Dendritic cell treated with granulocyte-macrophage colony-stimulating factor and Interleukin-4, amounts not matched to agents 40 ng/mL and 50 ng/mL, for 4 days (primary cell): ENCODE data around the gene GASK1B.

Source experiments
- H3K27ac Mint-ChIP-seq: one replicate; pipeline ENCODE4 v1.8.0; 2022; ENCODE audit warnings: mild to moderate bottlenecking, mixed read lengths
- H3K27me3 Mint-ChIP-seq: one replicate; pipeline ENCODE4 v1.8.0; 2022; ENCODE audit warnings: mild to moderate bottlenecking, mixed read lengths
- H3K36me3 Mint-ChIP-seq: one replicate; pipeline ENCODE4 v1.8.0; 2022; ENCODE audit warnings: low read depth, mixed read lengths
- H3K4me1 Mint-ChIP-seq: one replicate; pipeline ENCODE4 v1.8.0; 2022; ENCODE audit warnings: low read depth, mixed read lengths
- H3K4me3 Mint-ChIP-seq: one replicate; pipeline ENCODE4 v1.8.0; 2022; ENCODE audit warnings: mild to moderate bottlenecking, moderate library complexity, mixed read lengths
- H3K9me3 Mint-ChIP-seq: one replicate; pipeline ENCODE4 v1.8.0; 2022; ENCODE audit warnings: mixed read lengths
- intact Hi-C: fragments of 100-400 bp; cut with micrococcal nuclease; formaldehyde crosslinking; loops from one replicate; pipeline ENCODE4 v1.15.0; 2022

GASK1B gene

DNA sequence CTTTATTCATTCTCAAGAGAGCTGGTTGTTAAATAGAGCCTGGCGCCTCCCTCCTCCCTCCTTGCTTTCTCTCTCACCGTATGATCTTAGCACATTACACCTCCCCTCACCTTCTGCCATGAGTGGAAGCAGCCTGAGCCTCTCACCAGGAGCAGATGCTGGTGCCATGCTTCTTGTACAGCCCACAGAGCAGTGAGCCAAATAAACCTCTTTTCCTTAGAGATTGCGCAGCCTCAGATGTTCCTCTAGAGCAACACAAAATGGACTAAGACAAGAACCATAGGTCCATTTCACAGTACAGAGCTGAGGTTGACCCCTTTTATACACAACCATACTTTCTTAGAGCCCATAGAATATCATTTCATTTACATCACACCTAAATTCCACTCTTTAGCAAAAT, 27.4 kb upstream of the GASK1B start:
- intact Hi-C loops, result no loop called here
- Mint-ChIP-seq H3K36me3 (peaks cover 31% of the 10 kb centered on the region), H3K9me3 (no peaks in the 10 kb centered on the region), H3K27me3 (no peaks in the 10 kb centered on the region), H3K4me3 (no peak overlapping the region), H3K4me1 (peaks cover 27% of the 10 kb centered on the region), H3K27ac (peak overlapping the region; percentile 38)

- Mint-ChIP-seq H3K27ac (no peak overlapping the region), H3K27me3 (no peaks in the 10 kb centered on the region), H3K36me3 (peaks cover 40% of the 10 kb centered on the region), H3K4me3 (no peak overlapping the region), H3K9me3 (no peaks in the 10 kb centered on the region), H3K4me1 (peaks cover 24% of the 10 kb centered on the region)
- intact Hi-C loops, result no loop called here
Measured at GRCh38 chr4:158197194-158197776, 24.5 kb upstream of the GASK1B start.

- Mint-ChIP-seq H3K9me3 (no peaks in the 10 kb centered on the region), H3K4me1 (peaks cover 9% of the 10 kb centered on the region), H3K4me3 (no peak overlapping the region), H3K36me3 (peaks cover 38% of the 10 kb centered on the region), H3K27me3 (no peaks in the 10 kb centered on the region), H3K27ac (no peak overlapping the region)
- intact Hi-C loops, result no loop called here
Measured at GRCh38 chr4:158195297-158195696, 22.5 kb upstream of the GASK1B start.

DNA sequence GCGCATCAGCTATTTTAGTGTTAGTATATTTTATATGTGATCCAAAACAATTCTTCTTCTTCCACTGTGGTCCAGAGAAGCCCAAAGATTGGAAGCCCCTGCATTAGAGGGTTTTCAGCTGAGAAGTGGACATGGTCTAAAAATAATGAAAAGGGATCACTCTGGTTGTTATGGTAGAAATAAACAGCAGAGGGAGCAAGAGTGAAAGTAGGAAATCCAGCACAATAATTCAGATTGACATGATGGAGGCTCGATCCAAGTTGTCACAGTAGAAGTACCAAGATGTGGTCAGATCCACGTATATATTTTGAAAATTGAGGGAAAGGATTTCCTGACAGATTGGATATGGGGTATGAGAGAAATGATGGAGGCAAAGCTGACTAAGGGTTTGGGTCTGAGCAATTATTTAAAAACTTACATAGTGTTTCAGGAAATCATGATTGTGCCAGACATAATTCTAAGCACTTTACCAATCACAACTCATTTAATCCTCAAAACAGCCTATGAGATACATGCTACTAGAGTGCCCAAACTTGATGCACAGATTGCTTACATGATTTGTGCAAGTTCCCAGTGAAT, 20.4 kb upstream of the GASK1B start:
- Mint-ChIP-seq H3K4me3 (no peak overlapping the region), H3K4me1 (peaks cover 11% of the 10 kb centered on the region), H3K9me3 (no peaks in the 10 kb centered on the region), H3K27me3 (no peaks in the 10 kb centered on the region), H3K36me3 (peaks cover 34% of the 10 kb centered on the region), H3K27ac (peak overlapping the region; percentile 15)
- intact Hi-C loops, result loop anchor here (1.0 to 5.0 kb wide), 2 partner anchors 62 to 434 kb away; no protein-coding TSS in a partner anchor

DNA sequence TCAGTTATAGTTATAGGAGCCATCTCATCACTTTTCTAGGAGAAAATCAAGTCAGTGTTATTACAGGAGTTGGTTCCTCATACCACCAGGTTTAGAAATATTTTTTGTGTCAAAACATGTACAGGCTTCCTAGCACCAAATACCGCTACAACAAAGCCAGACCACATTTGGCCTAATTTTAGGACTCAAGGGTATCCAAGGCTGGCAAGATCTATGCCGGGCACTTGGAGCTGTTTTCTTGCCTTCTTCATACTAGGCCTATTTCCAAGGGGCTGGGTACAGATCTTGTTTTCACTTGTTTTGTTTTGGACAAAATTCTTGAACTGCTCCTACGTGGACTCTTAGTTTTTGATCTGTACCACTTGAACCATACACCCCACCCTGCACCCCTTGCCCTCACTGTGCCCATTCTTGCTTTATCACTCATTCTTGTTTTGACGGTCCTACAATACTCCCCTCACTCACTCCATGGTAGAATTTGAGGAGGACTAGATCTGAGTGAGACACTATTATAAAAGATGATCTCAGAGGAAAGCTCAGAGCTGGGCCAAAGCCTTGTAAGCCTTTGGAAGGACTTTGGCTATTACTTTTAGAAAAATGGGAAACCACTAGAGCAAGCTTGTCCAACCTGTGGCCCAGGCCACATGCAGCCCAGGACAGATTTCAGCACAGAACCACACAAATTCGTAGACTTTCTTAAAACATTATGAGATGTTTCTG, 19.8 kb upstream of the GASK1B start:
- H3K4me3 Mint-ChIP-seq, result no peak overlapping the region
- H3K4me1 Mint-ChIP-seq, result peaks cover 11% of the 10 kb centered on the region
- H3K36me3 Mint-ChIP-seq, result peaks cover 30% of the 10 kb centered on the region
- intact Hi-C loops, result loop anchor here (1.0 to 5.0 kb wide), 2 partner anchors 63 to 435 kb away; no protein-coding TSS in a partner anchor
- H3K9me3 Mint-ChIP-seq, result no peaks in the 10 kb centered on the region
- peak overlapping the region; percentile 15 for H3K27ac Mint-ChIP-seq
- no peaks in the 10 kb centered on the region for H3K27me3 Mint-ChIP-seq

GRCh38 chr4:158190718-158191117, 17.9 kb upstream of the GASK1B start:
- no peaks in the 10 kb centered on the region for H3K27me3 Mint-ChIP-seq
- no peak overlapping the region for H3K4me3 Mint-ChIP-seq
- H3K4me1 Mint-ChIP-seq, result peaks cover 11% of the 10 kb centered on the region
- no peak overlapping the region for H3K27ac Mint-ChIP-seq
- intact Hi-C loops, result loop anchor here (5.0 kb wide), 1 partner anchor 437 kb away; no protein-coding TSS in a partner anchor
- peaks cover 37% of the 10 kb centered on the region for H3K36me3 Mint-ChIP-seq
- no peaks in the 10 kb centered on the region for H3K9me3 Mint-ChIP-seq

DNA sequence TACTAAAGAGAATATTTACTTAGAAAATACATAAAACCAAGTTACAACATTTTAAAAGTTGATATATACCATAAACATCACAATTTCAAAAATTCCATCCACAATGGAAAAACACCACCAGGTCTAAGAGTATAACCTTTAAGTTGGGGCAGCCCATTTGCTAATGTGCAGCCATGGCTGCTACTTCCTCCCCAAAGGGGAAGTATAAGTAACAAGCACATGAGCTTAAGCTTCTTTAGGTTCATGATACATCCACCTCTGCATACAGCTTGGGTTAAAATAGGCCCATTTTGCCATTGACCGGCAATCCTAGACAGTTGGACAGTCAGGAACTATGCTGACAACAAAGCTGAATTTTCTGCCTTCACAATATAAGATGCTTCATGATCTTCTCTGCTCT, 16.6 kb upstream of the GASK1B start:
- Mint-ChIP-seq H3K27ac (no peak overlapping the region), H3K4me1 (peaks cover 11% of the 10 kb centered on the region), H3K4me3 (no peak overlapping the region), H3K9me3 (no peaks in the 10 kb centered on the region), H3K36me3 (peaks cover 29% of the 10 kb centered on the region), H3K27me3 (no peaks in the 10 kb centered on the region)
- intact Hi-C loops, result no loop called here

GRCh38 chr4:158186815-158187214, 14.0 kb upstream of the GASK1B start:
- Mint-ChIP-seq H3K9me3 (no peaks in the 10 kb centered on the region), H3K4me3 (no peak overlapping the region), H3K27me3 (no peaks in the 10 kb centered on the region), H3K4me1 (peaks cover 6% of the 10 kb centered on the region), H3K27ac (no peak overlapping the region), H3K36me3 (peaks cover 39% of the 10 kb centered on the region)
- intact Hi-C loops, result no loop called here

DNA sequence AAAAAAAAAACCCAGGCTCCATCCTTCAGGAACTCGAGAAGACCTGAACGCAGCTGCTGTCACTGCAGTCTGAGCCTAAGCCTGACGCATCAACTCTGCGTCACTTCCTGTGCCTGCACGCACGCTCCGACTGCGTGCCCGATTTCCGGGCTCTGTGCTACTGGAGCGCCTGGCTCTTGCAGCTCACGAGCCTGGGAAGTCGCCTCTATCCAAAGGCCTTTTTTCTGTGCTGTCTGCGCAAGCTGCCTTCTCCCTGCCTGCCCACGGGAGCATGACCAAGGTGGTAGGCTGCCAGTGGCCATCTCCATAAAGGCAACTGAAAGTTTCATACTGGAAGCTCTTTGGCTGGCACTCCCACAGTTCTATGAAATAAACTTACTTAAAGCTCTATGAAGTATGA, 9.9 kb upstream of the GASK1B start:
- Mint-ChIP-seq H3K4me3 (no peak overlapping the region), H3K9me3 (no peaks in the 10 kb centered on the region), H3K36me3 (peaks cover 62% of the 10 kb centered on the region), H3K27me3 (no peaks in the 10 kb centered on the region), H3K4me1 (no peaks in the 10 kb centered on the region), H3K27ac (no peak overlapping the region)
- intact Hi-C loops, result no loop called here

- Mint-ChIP-seq H3K4me1 (peaks cover 3% of the 10 kb centered on the region), H3K27me3 (no peaks in the 10 kb centered on the region), H3K36me3 (peaks cover 65% of the 10 kb centered on the region), H3K27ac (no peak overlapping the region), H3K4me3 (no peak overlapping the region), H3K9me3 (no peaks in the 10 kb centered on the region)
- intact Hi-C loops, result no loop called here
Measured at GRCh38 chr4:158181906-158182305, 9.1 kb upstream of the GASK1B start.

DNA sequence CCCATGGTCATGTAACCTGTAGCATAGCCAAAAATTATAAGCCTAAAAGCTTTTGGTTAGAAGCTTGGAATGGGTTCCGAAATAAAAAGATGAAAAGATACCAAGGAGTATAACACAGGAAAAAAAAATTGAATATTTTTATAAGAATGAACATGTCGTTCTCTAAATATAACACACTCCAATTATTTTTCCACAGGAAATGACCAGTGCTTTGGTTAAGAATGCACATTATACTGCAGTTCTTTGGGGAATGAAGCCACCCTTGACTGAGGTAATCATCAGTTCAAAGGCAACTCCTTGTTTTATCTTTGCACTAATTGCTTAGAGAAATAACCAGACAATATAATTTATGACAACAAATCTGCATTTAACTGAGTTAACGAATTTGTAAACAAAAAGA, 6.6 kb upstream of the GASK1B start:
- peaks cover 21% of the 10 kb centered on the region for H3K4me1 Mint-ChIP-seq
- intact Hi-C loops, result no loop called here
- H3K27ac Mint-ChIP-seq, result no peak overlapping the region

GRCh38 chr4:158176776-158177175, 4.0 kb upstream of the GASK1B start:
- H3K27me3 Mint-ChIP-seq, result no peaks in the 10 kb centered on the region

More for the DNA sequence above, 6.6 kb upstream of the GASK1B start:
- Mint-ChIP-seq H3K27me3 (no peaks in the 10 kb centered on the region), H3K36me3 (peaks cover 57% of the 10 kb centered on the region), H3K4me3 (no peak overlapping the region), H3K9me3 (no peaks in the 10 kb centered on the region)

GRCh38 chr4:158176108-158176507, 3.3 kb upstream of the GASK1B start:
- no peaks in the 10 kb centered on the region for H3K27me3 Mint-ChIP-seq
- peaks cover 46% of the 10 kb centered on the region for H3K4me1 Mint-ChIP-seq
- H3K36me3 Mint-ChIP-seq, result peaks cover 47% of the 10 kb centered on the region
- H3K27ac Mint-ChIP-seq, result no peak overlapping the region
- intact Hi-C loops, result no loop called here
- H3K4me3 Mint-ChIP-seq, result no peak overlapping the region
- no peaks in the 10 kb centered on the region for H3K9me3 Mint-ChIP-seq

More at GRCh38 chr4:158176776-158177175, 4.0 kb upstream of the GASK1B start:
- Mint-ChIP-seq H3K36me3 (peaks cover 50% of the 10 kb centered on the region), H3K9me3 (no peaks in the 10 kb centered on the region), H3K4me3 (no peak overlapping the region), H3K27ac (no peak overlapping the region), H3K4me1 (peaks cover 46% of the 10 kb centered on the region)
- intact Hi-C loops, result no loop called here
